ENCODE data around the gene NOC3L. TPM values are rescaled to one million over a fixed set of nuclear protein-coding genes. Genes with fewer than 3 reads are reported as not detected.

The NOC3L gene
- total and polyA plus RNA-seq, 10 of the 15 experiments (the other 5 are each of a cell fraction or from before 2014, with no cell fraction given) = 27.8 to 51.4 (median 40.5) TPM

- Histone ChIP-seq H3K4me1 (ENCODE audit: control insufficient read depth, insufficient read depth, low read length) (no peaks in the 10 kb centered on the region), H3K9me3 (replicated peaks; ENCODE audit: control insufficient read depth, insufficient read depth, low read length) (no peaks in the 10 kb centered on the region), H3K27me3 (replicated peaks in 1 of 2; ENCODE audit: control insufficient read depth in 2 of 2, insufficient read depth in 2 of 2, low read length in 1 of 2) (no peaks in the 10 kb centered on the region), H3K4me3 (no peak overlapping the region), H3K79me2 (ENCODE audit: control insufficient read depth, insufficient read depth, low read length) (no peaks in the 10 kb centered on the region), H2AFZ (ENCODE audit: control insufficient read depth, low read depth, low read length) (no peak overlapping the region), H3K36me3 (ENCODE audit: control insufficient read depth in 2 of 2, insufficient read depth in 2 of 2, low read length in 1 of 2) (no peaks in the 10 kb centered on the region), H3K27ac (ENCODE audit: control insufficient read depth, insufficient read depth) (no peak overlapping the region), H3K9ac (ENCODE audit: control insufficient read depth, insufficient read depth, low read length) (no peak overlapping the region), H4K20me1 (ENCODE audit: control insufficient read depth, insufficient read depth) (no peaks in the 10 kb centered on the region), H3K4me2 (ENCODE audit: control insufficient read depth, insufficient read depth) (no peak overlapping the region)
- ChIA-PET CTCF (no interaction called here), SMC1A (ENCODE audit: uncharacterized antibody, unreplicated experiment) (interaction anchor here (0.7 kb wide), 1 partner anchor 27 kb away, joined by 3 read pairs; no protein-coding TSS in a partner anchor), POLR2A (no interaction called here), RAD21 (ENCODE audit: unreplicated experiment) (no interaction called here)
- intact Hi-C loops (cut with micrococcal nuclease; ENCODE audit: unreplicated experiment) (no loop called here), in situ Hi-C loops (cut with MboI) (no loop called here)
- FAIRE-seq (no peak), DNase-seq (ENCODE audit: low read depth, low spot score) (no peak), ATAC-seq (no peak)
- BruUV-seq (replicated peaks) = no TSS peak
- TF ChIP-seq RCOR1 (conservative IDR thresholded peaks at IDR 0.05; ENCODE audit: low read depth, low read length) (no peak), MYC (IDR thresholded peaks at IDR 0.05; ENCODE audit: insufficient read depth, insufficient read length, insufficient replicate concordance, low read length, severe bottlenecking) (no peak), ZBED1 (IDR thresholded peaks at IDR 0.05; ENCODE audit: borderline replicate concordance) (no peak), POLR2A (IDR thresholded peaks at IDR 0.05; ENCODE audit: low read depth, low read length) (no peak), ETV6 (conservative IDR thresholded peaks at IDR 0.05 in 1 of 2, IDR thresholded peaks at IDR 0.05 in 1 of 2; ENCODE audit: borderline replicate concordance in 1 of 2, low read depth in 1 of 2) (no peak), EZH2 (IDR thresholded peaks at IDR 0.05; ENCODE audit: borderline replicate concordance, control insufficient read depth, low read depth, low read length) (no peak), CBX5 (IDR thresholded peaks at IDR 0.05; ENCODE audit: low read depth) (no peak)
- WGBS (ENCODE audit: insufficient coverage, insufficient replicate concordance, low lambda C conversion rate, missing lambda C conversion rate) = 0% methylated on average over 1 of the region's 1 CpG
Measured at GRCh38 chr10:94293354-94293753, 69.4 kb downstream of the NOC3L start.

- WGBS (ENCODE audit: insufficient coverage, insufficient replicate concordance, low lambda C conversion rate, missing lambda C conversion rate) = 0% methylated on average over 2 of the region's 2 CpGs
- ChIA-PET POLR2A (no interaction called here), CTCF (interaction anchor here (0.8 to 2.2 kb wide), 2 partner anchors 28 to 151 kb away, joined by 3 to 7 read pairs; no protein-coding TSS in a partner anchor), SMC1A (ENCODE audit: uncharacterized antibody, unreplicated experiment) (interaction anchor here (1.9 kb wide), 1 partner anchor 152 kb away, joined by 5 read pairs; no protein-coding TSS in a partner anchor), RAD21 (ENCODE audit: unreplicated experiment) (no interaction called here)
- DNase-seq (ENCODE audit: low read depth, low spot score) (no peak), FAIRE-seq (no peak), ATAC-seq (no peak)
- Histone ChIP-seq H3K4me1 (ENCODE audit: control insufficient read depth, insufficient read depth, low read length) (no peaks in the 10 kb centered on the region), H3K27me3 (replicated peaks in 1 of 2; ENCODE audit: control insufficient read depth in 2 of 2, insufficient read depth in 2 of 2, low read length in 1 of 2) (no peaks in the 10 kb centered on the region), H3K4me2 (ENCODE audit: control insufficient read depth, insufficient read depth) (no peak overlapping the region), H3K4me3 (no peak overlapping the region), H3K9ac (ENCODE audit: control insufficient read depth, insufficient read depth, low read length) (no peak overlapping the region), H2AFZ (ENCODE audit: control insufficient read depth, low read depth, low read length) (no peak overlapping the region), H3K36me3 (ENCODE audit: control insufficient read depth in 2 of 2, insufficient read depth in 2 of 2, low read length in 1 of 2) (no peaks in the 10 kb centered on the region), H3K79me2 (ENCODE audit: control insufficient read depth, insufficient read depth, low read length) (no peaks in the 10 kb centered on the region), H4K20me1 (ENCODE audit: control insufficient read depth, insufficient read depth) (no peaks in the 10 kb centered on the region), H3K27ac (ENCODE audit: control insufficient read depth, insufficient read depth) (no peak overlapping the region), H3K9me3 (replicated peaks; ENCODE audit: control insufficient read depth, insufficient read depth, low read length) (no peaks in the 10 kb centered on the region)
- in situ Hi-C loops (cut with MboI) (no loop called here), intact Hi-C loops (cut with micrococcal nuclease; ENCODE audit: unreplicated experiment) (no loop called here)
- BruUV-seq (replicated peaks) = no TSS peak
- TF ChIP-seq ZBTB4 (CRISPR knock-in tag; IDR thresholded peaks at IDR 0.05) (no peak), ZNF207 (IDR thresholded peaks at IDR 0.05; ENCODE audit: borderline replicate concordance) (no peak), EP300 (IDR thresholded peaks at IDR 0.05; ENCODE audit: borderline replicate concordance in 1 of 2, control insufficient read depth in 1 of 2, low read depth in 2 of 2, low read length in 2 of 2) (no peak), PKNOX1 (IDR thresholded peaks at IDR 0.05) (no peak), EZH2 (IDR thresholded peaks at IDR 0.05; ENCODE audit: borderline replicate concordance, control insufficient read depth, low read depth, low read length) (no peak), POLR2AphosphoS5 (IDR thresholded peaks at IDR 0.05; ENCODE audit: low read length) (no peak)
Measured at GRCh38 chr10:94292434-94293090, 70.2 kb downstream of the NOC3L start.

All from GM12878 (cell line).